Umbilical cord (tissue), 2 donors: ENCODE measurements around the gene SRY. TPM values are rescaled to one million over a fixed set of nuclear protein-coding genes. Genes with fewer than 3 reads are reported as not detected.

Experiments used
- DNase-seq: peaks from one replicate; pipeline ENCODE4 v3.0.0-alpha.2; 2015; ENCODE audit warnings: low spot score
- total RNA-seq: library from RNA; depleted of rRNA; stranded (reverse); fragments of >200 nt; gene quantifications from one replicate; pipeline ENCODE4 v1.2.3, GENCODE V29; 2014; ENCODE audit warnings: low replicate concordance; ENCODE audit not compliant: insufficient read depth

SRY gene
- total RNA-seq: not detected

DNA sequence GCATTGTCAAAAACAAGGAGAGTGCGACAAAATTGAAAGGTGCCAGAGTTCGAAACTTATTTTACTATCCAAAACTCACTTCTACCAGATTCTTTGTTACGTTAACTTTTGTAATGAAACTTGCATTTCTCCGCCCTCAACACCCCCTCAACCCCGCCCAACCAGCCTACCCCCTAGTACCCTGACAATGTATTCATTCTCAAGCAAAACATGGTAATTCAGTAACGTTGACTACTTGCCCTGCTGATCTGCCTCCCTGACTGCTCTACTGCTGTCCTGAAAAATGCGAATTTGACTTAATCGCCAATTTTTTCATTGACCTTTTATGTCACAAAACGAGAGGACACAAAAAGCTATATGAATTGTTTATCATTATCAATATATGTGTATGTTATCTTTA is at the start of gene SRY:
SRY (minus strand) TSS at position 83 of the 400 bp plus-strand sequence; CDS start at position 4, 79 bp downstream.
- DNase-seq: no peak

GRCh38 chrY:2837078-2837477 is 49.6 kb upstream of the SRY start:
- no peak for DNase-seq

DNA sequence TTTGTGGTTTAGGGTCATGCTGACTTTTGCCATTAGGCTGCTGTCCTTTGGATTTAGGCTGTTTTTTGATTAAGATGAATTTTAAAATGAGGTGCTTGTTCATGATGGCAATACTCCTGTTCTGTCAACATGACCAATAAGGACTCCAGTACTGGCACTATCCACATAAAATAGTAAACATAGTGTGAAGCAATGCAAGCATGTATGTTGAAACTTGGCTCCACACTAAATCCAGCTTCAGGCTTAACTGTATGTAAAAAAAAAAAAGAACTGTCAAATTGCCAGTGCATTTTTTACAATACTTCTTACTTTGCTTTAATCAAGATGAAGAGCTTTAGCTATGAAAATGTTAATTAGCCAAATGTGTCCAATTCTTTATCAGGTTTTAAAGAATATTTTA is 47.7 kb upstream of the SRY start:
- DNase-seq: peak; percentile 14

DNA sequence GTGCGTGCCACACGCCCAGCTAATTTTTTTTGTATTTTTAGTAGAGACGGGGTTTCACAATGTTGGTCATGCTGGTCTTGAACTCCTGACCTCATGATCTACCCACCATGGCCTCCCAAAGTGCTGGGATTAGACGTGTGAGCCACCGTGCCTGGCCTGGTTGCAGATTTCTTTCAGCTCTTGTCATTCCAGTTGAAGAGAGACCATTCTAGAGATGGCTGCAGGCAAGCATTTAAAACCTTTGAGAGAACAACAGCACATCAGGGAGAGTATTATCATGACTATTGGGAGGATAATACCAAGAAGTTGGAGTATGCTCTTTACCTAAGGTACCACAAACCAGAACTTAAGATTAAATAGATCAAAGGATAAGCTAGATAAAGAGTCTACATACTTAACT is 41.0 kb upstream of the SRY start:
- no peak for DNase-seq

DNA sequence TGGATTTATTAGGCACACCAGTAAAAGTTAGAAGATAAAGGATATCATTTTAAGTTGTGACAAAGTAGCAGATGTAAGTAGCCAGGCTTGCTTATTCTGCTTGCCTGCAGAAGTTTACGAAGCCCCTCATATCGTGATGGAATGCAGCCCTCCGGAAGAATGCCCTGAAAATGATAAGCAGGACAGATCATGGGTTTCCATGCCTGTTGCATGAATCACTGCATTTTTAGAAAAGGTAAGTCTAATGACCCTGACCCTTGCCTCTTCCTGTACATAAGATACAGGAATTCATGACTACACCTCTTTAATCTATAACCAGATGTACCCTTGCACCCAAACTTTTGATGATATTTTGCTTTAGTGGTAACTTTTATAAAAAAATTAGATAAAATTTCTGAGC is 37.0 kb upstream of the SRY start:
- DNase-seq: no peak

DNA sequence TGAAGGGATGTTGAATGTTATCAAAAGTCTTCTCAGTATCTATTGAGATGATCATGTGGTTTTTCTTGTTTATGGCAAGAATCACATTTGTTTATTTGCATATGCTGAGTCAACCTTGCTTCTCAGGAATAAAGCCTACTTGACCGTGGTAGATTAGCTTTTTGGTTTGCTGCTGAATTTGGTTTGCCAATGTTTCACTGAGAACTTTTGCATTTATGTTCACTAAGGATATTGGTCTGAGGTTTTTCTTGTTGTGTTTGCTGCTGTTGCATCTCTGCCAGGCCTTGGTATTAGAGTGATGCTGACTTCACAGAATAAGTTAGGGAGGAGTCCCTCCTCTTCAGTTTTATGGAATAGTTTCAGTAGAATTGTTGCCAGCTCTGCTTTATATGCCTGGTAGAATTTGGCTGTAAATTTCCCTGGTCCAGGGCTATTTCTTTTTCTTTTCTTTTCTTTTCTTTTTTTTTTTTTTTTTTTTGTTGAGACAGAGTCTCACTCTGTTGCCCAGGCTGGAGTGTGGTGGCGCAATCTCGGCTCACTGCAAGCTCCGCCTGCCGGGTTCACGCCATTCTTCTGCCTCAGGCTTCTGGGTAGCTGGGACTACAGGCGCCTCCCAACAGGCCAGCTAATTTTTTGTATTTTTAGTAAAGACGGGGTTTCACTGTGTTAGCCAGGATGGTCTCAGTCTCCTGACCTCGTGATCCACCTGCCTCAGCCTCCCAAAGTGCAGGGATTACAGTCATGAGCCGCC is 29.8 kb upstream of the SRY start:
- peak; percentile 57 for DNase-seq

GRCh38 chrY:2800246-2800645 is 12.8 kb upstream of the SRY start:
- peak; percentile 35 for DNase-seq

DNA sequence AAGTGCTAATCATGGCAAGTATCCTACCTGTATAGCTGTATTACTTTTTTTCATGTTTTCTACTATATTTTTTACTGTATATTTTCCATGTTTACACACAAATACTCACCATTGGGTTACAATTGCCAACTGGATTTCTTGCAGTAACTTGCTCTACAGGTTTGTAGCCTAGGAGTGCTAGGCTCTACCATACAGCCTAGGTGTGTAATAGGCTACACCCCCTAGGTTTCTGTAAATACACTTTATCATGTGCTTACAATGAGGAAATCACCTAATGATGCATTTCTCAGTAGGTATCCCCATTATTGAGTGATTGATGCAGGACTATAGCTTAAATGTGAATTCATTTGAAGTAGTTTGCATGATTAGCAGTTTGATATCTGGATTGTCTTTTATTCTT is 10.5 kb upstream of the SRY start:
- DNase-seq: no peak

GRCh38 chrY:2796977-2797523 is 9.6 kb upstream of the SRY start:
- peak; percentile 48 for DNase-seq

- no peak for DNase-seq
Measured at GRCh38 chrY:2789756-2790155, 2.3 kb upstream of the SRY start.

GRCh38 chrY:2786876-2787512 is 488 bp downstream of the SRY start:
- DNase-seq: peak; percentile 37

Other genes starting within 250 kb of the SRY start
- 338 TPM for gene RPS4Y1, start 53.9 kb upstream of the SRY start, total RNA-seq
- gene ZFY, start 147.7 kb upstream of the SRY start, total RNA-seq: 17.6 TPM